ENCODE measurements around the gene P4HA3.

The P4HA3 gene

GRCh38 chr11:74312326-74312725 is 886 bp upstream of the P4HA3 start:
- no peaks in the 10 kb centered on the region for H3K79me2 ChIP-seq (ENCODE audit: insufficient read depth, low read length)
- no peak overlapping the region for H3K27ac ChIP-seq (ENCODE audit: low read depth, low read length)
- H3K9me2 ChIP-seq (replicated peaks; ENCODE audit: insufficient read depth, low read length): no peaks in the 10 kb centered on the region
- no peak overlapping the region for H2AFZ ChIP-seq (ENCODE audit: low read depth, low read length, severe bottlenecking)
- H3K36me3 ChIP-seq (ENCODE audit: low read length): no peaks in the 10 kb centered on the region; the same call in 1 of the 2 replicates
- peaks cover 6% of the 10 kb centered on the region; the same call in 1 of the 2 replicates for H3K9me3 ChIP-seq (ENCODE audit: insufficient read depth, low read length)
- no peaks in the 10 kb centered on the region for H3K27me3 ChIP-seq (ENCODE audit: low read length)
- no peaks in the 10 kb centered on the region for H4K20me1 ChIP-seq (ENCODE audit: low read depth, low read length)
- H3K9ac ChIP-seq (ENCODE audit: low read length): no peak overlapping the region
- TF ChIP-seq CTCF (IDR thresholded peaks at IDR 0.05; ENCODE audit: insufficient read depth, low read length, poor library complexity, severe bottlenecking): no peak
- no peak for TF ChIP-seq EZH2phosphoT487 (conservative IDR thresholded peaks at IDR 0.05; ENCODE audit: low read length)
- H3K4me3 ChIP-seq (ENCODE audit: insufficient read depth, low read length, poor library complexity, severe bottlenecking): no peak overlapping the region
- H3K4me2 ChIP-seq (ENCODE audit: low read depth, low read length, poor library complexity, severe bottlenecking): no peak overlapping the region
- no peaks in the 10 kb centered on the region for H3F3A ChIP-seq (ENCODE audit: insufficient read depth)

DNA sequence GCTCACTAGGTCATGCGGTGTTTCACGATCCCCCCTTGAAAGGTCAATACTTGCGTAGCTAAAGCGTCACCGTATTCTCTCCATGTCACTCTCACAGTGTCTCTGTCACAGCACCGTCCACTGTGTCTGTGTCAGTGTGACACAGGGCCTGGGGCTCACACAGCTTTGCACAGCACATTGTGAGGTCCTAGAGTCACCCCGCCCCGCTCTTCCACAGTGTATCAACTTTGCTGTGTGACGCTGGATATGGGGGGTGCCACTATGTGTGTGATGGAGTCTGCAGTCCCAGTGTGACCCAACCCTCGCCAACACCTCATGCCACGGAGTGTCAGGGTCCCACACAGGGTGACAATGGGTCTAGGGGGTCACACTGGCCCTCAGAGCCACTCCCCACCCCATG is 583 bp downstream of the P4HA3 start:
- Histone ChIP-seq H2AFZ (ENCODE audit: low read depth, low read length, severe bottlenecking) (no peak overlapping the region), H3K4me3 (ENCODE audit: insufficient read depth, low read length, poor library complexity, severe bottlenecking) (no peak overlapping the region), H3K9me3 (ENCODE audit: insufficient read depth, low read length) (no peaks in the 10 kb centered on the region), H3F3A (ENCODE audit: insufficient read depth) (no peaks in the 10 kb centered on the region), H3K4me2 (ENCODE audit: low read depth, low read length, poor library complexity, severe bottlenecking) (no peak overlapping the region), H3K36me3 (ENCODE audit: low read length) (no peaks in the 10 kb centered on the region), H3K9me2 (replicated peaks; ENCODE audit: insufficient read depth, low read length) (no peaks in the 10 kb centered on the region), H3K27me3 (ENCODE audit: low read length) (no peaks in the 10 kb centered on the region), H3K79me2 (ENCODE audit: insufficient read depth, low read length) (no peaks in the 10 kb centered on the region), H3K27ac (ENCODE audit: low read depth, low read length) (no peak overlapping the region), H3K9ac (ENCODE audit: low read length) (no peak overlapping the region), H4K20me1 (ENCODE audit: low read depth, low read length) (no peaks in the 10 kb centered on the region)
- TF ChIP-seq EZH2phosphoT487 (conservative IDR thresholded peaks at IDR 0.05; ENCODE audit: low read length) (no peak), CTCF (IDR thresholded peaks at IDR 0.05; ENCODE audit: insufficient read depth, low read length, poor library complexity, severe bottlenecking) (no peak)

DNA sequence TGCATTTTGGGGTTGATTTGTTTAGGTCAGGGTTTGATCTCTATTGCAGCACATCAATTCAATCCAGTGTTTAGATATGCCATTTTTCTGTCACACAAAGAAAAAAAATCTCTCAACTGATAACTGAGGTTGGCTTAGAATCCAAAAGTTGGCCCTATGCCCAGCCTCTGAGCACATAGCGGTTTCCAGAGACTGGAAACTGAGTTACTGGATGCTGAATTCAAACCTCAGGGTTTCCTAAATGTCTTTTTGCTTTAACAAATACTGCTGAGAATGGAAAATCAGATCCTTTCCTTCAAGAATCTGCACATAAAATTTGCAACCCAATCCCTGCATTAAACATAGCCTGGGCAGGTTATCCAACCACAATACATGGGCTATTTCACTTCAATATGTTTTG is 4.0 kb downstream of the P4HA3 start:
- no peak overlapping the region for H2AFZ ChIP-seq (ENCODE audit: low read depth, low read length, severe bottlenecking)
- H3K9me3 ChIP-seq (ENCODE audit: insufficient read depth, low read length): no peaks in the 10 kb centered on the region
- H3K27me3 ChIP-seq (ENCODE audit: low read length): no peaks in the 10 kb centered on the region
- H3K4me2 ChIP-seq (ENCODE audit: low read depth, low read length, poor library complexity, severe bottlenecking): no peak overlapping the region
- H3K9ac ChIP-seq (ENCODE audit: low read length): no peak overlapping the region
- H4K20me1 ChIP-seq (ENCODE audit: low read depth, low read length): no peaks in the 10 kb centered on the region
- no peak overlapping the region for H3K27ac ChIP-seq (ENCODE audit: low read depth, low read length)
- no peaks in the 10 kb centered on the region for H3K9me2 ChIP-seq (replicated peaks; ENCODE audit: insufficient read depth, low read length)
- no peak overlapping the region for H3K4me3 ChIP-seq (ENCODE audit: insufficient read depth, low read length, poor library complexity, severe bottlenecking)
- no peaks in the 10 kb centered on the region for H3K79me2 ChIP-seq (ENCODE audit: insufficient read depth, low read length)
- TF ChIP-seq CTCF (IDR thresholded peaks at IDR 0.05; ENCODE audit: insufficient read depth, low read length, poor library complexity, severe bottlenecking) (no peak), EZH2phosphoT487 (conservative IDR thresholded peaks at IDR 0.05; ENCODE audit: low read length) (no peak)
- no peaks in the 10 kb centered on the region for H3K36me3 ChIP-seq (ENCODE audit: low read length)
- H3F3A ChIP-seq (ENCODE audit: insufficient read depth): no peaks in the 10 kb centered on the region
